ENCODE results near the gene P3H3. TPM values are rescaled to one million over a fixed set of nuclear protein-coding genes. Genes with fewer than 3 reads are reported as not detected.
"Not testable (repeated sequence)": the region's sequence is repeated elsewhere in the genome, so short reads cannot be mapped to it uniquely, and the experiment has no call there.

P3H3 gene
- polyA plus RNA-seq, 1 experiment: 45.5 TPM

GRCh38 chr12:6873094-6874014, 45.1 kb downstream of the P3H3 start, which contains the start of gene SPSB2:
Gene SPSB2, minus strand, starts transcription at chr12:6873303. Its CDS starts 402 bp downstream, at chr12:6872901.
- no peak for TF ChIP-seq CTCF (IDR thresholded peaks at IDR 0.05; ENCODE audit: low read depth, low read length)
- H3K27me3 ChIP-seq (ENCODE audit: control insufficient read depth, insufficient read depth, low read length): no peaks in the 10 kb centered on the region
- H3K4me3 ChIP-seq (ENCODE audit: low read depth, low read length): peak within 1 kb of the TSS; percentile 84
- CTCF ChIA-PET: interaction anchor here (0.6 to 5.1 kb wide), 26 partner anchors 9 to 236 kb away, joined by 3 to 50 read pairs (median 6); partner anchors contain the start of genes C12orf57, C1RL, CDCA3 and COPS7A
- H3K9me3 ChIP-seq (ENCODE audit: control insufficient read depth, insufficient read depth, low read length): no peaks in the 10 kb centered on the region; the same call in 1 of the 2 replicates
- POLR2A ChIA-PET: interaction anchor here (0.6 to 3.3 kb wide), 20 partner anchors 8 to 341 kb away, joined by 3 to 37 read pairs (median 5); partner anchors contain the start of genes C12orf57, CDCA3, GAPDH and LRRC23
- H3K27ac ChIP-seq (ENCODE audit: low read depth, low read length): peak within 1 kb of the TSS; percentile 81
- peak; percentile 79 for DNase-seq (ENCODE audit: low read depth, low spot score)

- POLR2A ChIA-PET: interaction anchor here (0.5 to 3.2 kb wide), 3 partner anchors 17 to 73 kb away, joined by 3 to 35 read pairs (median 14); partner anchors contain the start of genes C12orf57 and RNU7-1
- CTCF ChIA-PET: interaction anchor here (1.3 to 3.5 kb wide), 4 partner anchors 17 to 120 kb away, joined by 4 to 19 read pairs (median 10); partner anchors contain the start of gene MLF2
- not testable (repeated sequence) for H3K27me3 ChIP-seq (ENCODE audit: control insufficient read depth, insufficient read depth, low read length); DNase-seq (ENCODE audit: low read depth, low spot score); H3K9me3 ChIP-seq (ENCODE audit: control insufficient read depth, insufficient read depth, low read length)
- peak overlapping the region; percentile 81 for H3K27ac ChIP-seq (ENCODE audit: low read depth, low read length)
- peak overlapping the region; percentile 84 for H3K4me3 ChIP-seq (ENCODE audit: low read depth, low read length)
Measured at GRCh38 chr12:6874015-6874368, 45.8 kb downstream of the P3H3 start.

GRCh38 chr12:6879824-6880223, 51.6 kb downstream of the P3H3 start:
- not testable (repeated sequence) for DNase-seq (ENCODE audit: low read depth, low spot score); H3K27me3 ChIP-seq (ENCODE audit: control insufficient read depth, insufficient read depth, low read length); H3K4me3 ChIP-seq (ENCODE audit: low read depth, low read length); H3K9me3 ChIP-seq (ENCODE audit: control insufficient read depth, insufficient read depth, low read length); H3K27ac ChIP-seq (ENCODE audit: low read depth, low read length)
- CTCF ChIA-PET: interaction anchor here (1.0 to 1.4 kb wide), 2 partner anchors 11 to 322 kb away, joined by 3 read pairs; no protein-coding TSS in a partner anchor
- POLR2A ChIA-PET: interaction anchor here (0.7 kb wide), 1 partner anchor 29 kb away, joined by 4 read pairs; no protein-coding TSS in a partner anchor

- ChIA-PET POLR2A (no interaction called here), CTCF (interaction anchor here (1.3 to 3.5 kb wide), 3 partner anchors 8 to 54 kb away, joined by 3 to 29 read pairs (median 10); partner anchors contain the start of gene SPSB2)
- TF ChIP-seq CTCF (IDR thresholded peaks at IDR 0.05; ENCODE audit: low read depth, low read length): no peak
- Histone ChIP-seq H3K27ac (ENCODE audit: low read depth, low read length) (no peak overlapping the region), H3K4me3 (ENCODE audit: low read depth, low read length) (no peak overlapping the region), H3K9me3 (ENCODE audit: control insufficient read depth, insufficient read depth, low read length) (no peaks in the 10 kb centered on the region), H3K27me3 (ENCODE audit: control insufficient read depth, insufficient read depth, low read length) (no peaks in the 10 kb centered on the region)
- DNase-seq (ENCODE audit: low read depth, low spot score): no peak
Measured at GRCh38 chr12:6883252-6883651, 55.0 kb downstream of the P3H3 start.

DNA sequence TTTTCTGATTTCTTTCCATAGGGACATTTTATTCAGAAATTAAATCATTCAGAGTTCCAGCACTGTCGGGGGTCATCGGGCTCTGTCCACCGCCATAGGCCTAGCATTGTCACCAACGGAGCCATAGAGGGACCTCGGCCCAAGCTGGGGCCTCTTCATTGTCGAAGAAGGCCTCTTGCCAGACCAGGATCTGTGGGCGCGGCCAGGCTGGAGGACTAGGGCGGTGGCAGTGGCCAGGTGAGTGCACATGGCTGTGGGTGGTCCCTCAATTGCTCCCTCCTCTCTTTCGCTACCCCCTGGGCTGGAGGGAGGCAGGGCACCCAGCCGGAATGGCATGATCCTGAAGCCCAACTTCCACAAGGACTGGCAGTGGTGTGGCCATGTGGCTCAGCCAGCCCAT, 55.5 kb downstream of the P3H3 start:
- ChIA-PET CTCF (interaction anchor here (3.5 kb wide), 1 partner anchor 12 kb away, joined by 29 read pairs; the partner anchor contains the start of gene SPSB2), POLR2A (no interaction called here)
- no peak overlapping the region for H3K27ac ChIP-seq (ENCODE audit: low read depth, low read length)
- no peak overlapping the region for H3K4me3 ChIP-seq (ENCODE audit: low read depth, low read length)
- no peak for DNase-seq (ENCODE audit: low read depth, low spot score)
- H3K27me3 ChIP-seq (ENCODE audit: control insufficient read depth, insufficient read depth, low read length): no peaks in the 10 kb centered on the region
- no peaks in the 10 kb centered on the region for H3K9me3 ChIP-seq (ENCODE audit: control insufficient read depth, insufficient read depth, low read length)
- no peak for TF ChIP-seq CTCF (IDR thresholded peaks at IDR 0.05; ENCODE audit: low read depth, low read length)

All from AG04450 (cell line).